Transverse colon (tissue), 4 donors: ENCODE data around the gene BANP. TPM values are rescaled to one million over a fixed set of nuclear protein-coding genes. Genes with fewer than 3 reads are reported as not detected.
"Not testable (repeated sequence)": the region's sequence is repeated elsewhere in the genome, so short reads cannot be mapped to it uniquely, and the experiment has no call there.

Experiments used
- DNase-seq: peaks from one replicate; pipeline ENCODE4 v3.0.0-alpha.2; 2019
- H3K27ac ChIP-seq, 4 donors: fragments of 200-600 bp; sonication (generic); 2 replicates each; pipeline ENCODE4 v1.5.1; 2016 to 2018; ENCODE audit warnings: inconsistent platforms in 4 of 4
- H3K27me3 ChIP-seq: fragments of 200-600 bp; sonication (generic); 2 replicates; pipeline ENCODE4 v1.5.1; 2017; ENCODE audit warnings: inconsistent platforms
- H3K36me3 ChIP-seq, 4 donors: fragments of 200-600 bp; sonication (generic); 2 replicates each; pipeline ENCODE4 v1.5.1; 2017 to 2019; ENCODE audit warnings: inconsistent platforms in 4 of 4
- H3K4me1 ChIP-seq, 4 donors: fragments of 200-600 bp; sonication (generic); 2 replicates each; pipeline ENCODE4 v1.5.1; 2017 to 2020; ENCODE audit warnings: inconsistent platforms in 4 of 4
- H3K4me3 ChIP-seq, 4 donors: fragments of 200-600 bp; sonication (generic); 1 replicate in 1 of 4; 2 replicates in 3 of 4; pipeline versions ENCODE4 v1.5.1 to v1.6.1; 2017 to 2019; ENCODE audit warnings: inconsistent platforms in 4 of 4
- H3K9me3 ChIP-seq, 2 donors: fragments of 200-600 bp; sonication (generic); 2 replicates each; pipeline ENCODE4 v1.5.1; 2017 to 2019; ENCODE audit warnings: inconsistent platforms in 2 of 2
- CTCF ChIP-seq, 5 experiments: fragments of 200-600 bp in 3 of 5; fragments of 450-650 bp in 2 of 5; sonication (generic) in 3 of 5; IDR thresholded peaks; 1 replicate in 2 of 5; 2 replicates in 3 of 5; pipeline ENCODE4 v1.5.1; 2016 to 2017; ENCODE audit warnings: antibody characterized with exemption in 5 of 5, inconsistent platforms in 3 of 5, mild to moderate bottlenecking in 2 of 5, moderate library complexity in 1 of 5
- EP300 ChIP-seq: sonication (generic); formaldehyde crosslinking; IDR thresholded peaks from one replicate; pipeline ENCODE4 v1.6.1; 2017; ENCODE audit warnings: antibody characterized with exemption, low read depth
- POLR2A ChIP-seq: fragments of 450-650 bp; IDR thresholded peaks from one replicate; pipeline ENCODE4 v1.6.1; 2016; ENCODE audit warnings: antibody characterized with exemption, mild to moderate bottlenecking, moderate library complexity
- POLR2AphosphoS5 ChIP-seq, 3 donors: sonication (generic); formaldehyde crosslinking; IDR thresholded peaks; one replicate each; pipeline ENCODE4 v1.6.1; 2016; ENCODE audit warnings: antibody characterized with exemption in 3 of 3
- WGBS, 2 donors: methylation state at CpG; one replicate each; pipeline ENCODE4 v1.1.5; 2018; ENCODE audit warnings: low coverage in 1 of 2; 5-methylcytosine and 5-hydroxymethylcytosine counted together
- in situ Hi-C, 4 donors: fragments of 200-750 bp; cut with MboI; loops; one replicate each; pipeline versions ENCODE4 v1.15.0 to v1.15.1; 2017; ENCODE audit warnings: low sequenced_read_pairs in 3 of 4, low pct_ligation_motif_present in 1 of 4, low pct_unique_long_range_greater_than_20kb in 1 of 4
- intact Hi-C: fragments of 100-400 bp; cut with DNase I; formaldehyde crosslinking; loops from one replicate; pipeline ENCODE4 v1.15.1; 2023; ENCODE audit warnings: low total_unique reads
- total RNA-seq, 4 donors: library from RNA; depleted of rRNA; stranded (reverse); fragments of >200 nt; gene quantifications; one replicate each; pipeline ENCODE4 v1.1.0, GENCODE V29; 2016

The BANP gene
- total RNA-seq, 4 donors from 2014 or later: 15.3 to 25.1 (median 18.7) TPM

- intact Hi-C loops: no loop called here
- DNase-seq: no peak
- no peak for TF ChIP-seq POLR2AphosphoS5 (IDR thresholded peaks at IDR 0.05)
- no peak for TF ChIP-seq POLR2A
- TF ChIP-seq EP300: no peak
- no peak for TF ChIP-seq CTCF (IDR thresholded peaks at IDR 0.05)
- H3K36me3 ChIP-seq: no peaks in the 10 kb centered on the region
- H3K4me1 ChIP-seq: no peaks in the 10 kb centered on the region
- H3K27ac ChIP-seq: no peak overlapping the region
- in situ Hi-C loops: no loop called here
- H3K27me3 ChIP-seq: no peaks in the 10 kb centered on the region
- H3K4me3 ChIP-seq: no peak overlapping the region
- H3K9me3 ChIP-seq: no peaks in the 10 kb centered on the region
- 91% methylated on average over 17 of the region's 17 CpGs; no CpG with 5 or more reads in 1 of the 2 donors for WGBS, 2 donors
These were observed 31.4 kb downstream of the BANP start for GRCh38 chr16:87982581-87983041.

GRCh38 chr16:87983072-87983736 is 32.0 kb downstream of the BANP start:
- TF ChIP-seq CTCF (IDR thresholded peaks at IDR 0.05): peak in 4 of 5 experiments; percentile 13 to 28 (median 26)
- H3K4me3 ChIP-seq, in situ Hi-C loops, H3K36me3 ChIP-seq, H3K4me1 ChIP-seq, intact Hi-C loops, H3K9me3 ChIP-seq, H3K27ac ChIP-seq, DNase-seq, H3K27me3 ChIP-seq: not testable (repeated sequence)
- 57 to 80% methylated on average over 1 to 20 of the region's 20 CpGs for WGBS, 2 donors

GRCh38 chr16:87983737-87984097 is 32.5 kb downstream of the BANP start:
- H3K9me3 ChIP-seq, DNase-seq, H3K27ac ChIP-seq, intact Hi-C loops, H3K36me3 ChIP-seq, H3K4me1 ChIP-seq, H3K27me3 ChIP-seq, H3K4me3 ChIP-seq, in situ Hi-C loops: not testable (repeated sequence)
- 68 to 83% methylated on average over 5 to 7 of the region's 7 CpGs for WGBS, 2 donors

GRCh38 chr16:87984180-87984579 is 32.9 kb downstream of the BANP start:
- H3K4me1 ChIP-seq, DNase-seq, intact Hi-C loops, H3K36me3 ChIP-seq, H3K27me3 ChIP-seq, H3K4me3 ChIP-seq, H3K27ac ChIP-seq, in situ Hi-C loops, H3K9me3 ChIP-seq: not testable (repeated sequence)
- WGBS, 2 donors: 76 to 88% methylated on average over 4 to 15 of the region's 15 CpGs

GRCh38 chr16:87984632-87985267 is 33.5 kb downstream of the BANP start:
- DNase-seq: no peak
- Histone ChIP-seq H3K9me3 (no peaks in the 10 kb centered on the region), H3K27ac (no peak overlapping the region), H3K4me1 (no peaks in the 10 kb centered on the region), H3K4me3 (no peak overlapping the region), H3K36me3 (no peaks in the 10 kb centered on the region), H3K27me3 (no peaks in the 10 kb centered on the region)
- WGBS, 2 donors: 98 to 100% methylated on average over 2 to 28 of the region's 28 CpGs
- intact Hi-C loops (no loop called here), in situ Hi-C loops (no loop called here)
- TF ChIP-seq CTCF (IDR thresholded peaks at IDR 0.05): no peak
- no peak for TF ChIP-seq POLR2AphosphoS5 (IDR thresholded peaks at IDR 0.05)
- TF ChIP-seq POLR2A: no peak
- TF ChIP-seq EP300: no peak

GRCh38 chr16:87985493-87985892 is 34.3 kb downstream of the BANP start:
- H3K4me3 ChIP-seq, DNase-seq, H3K27ac ChIP-seq, H3K36me3 ChIP-seq, H3K27me3 ChIP-seq, H3K4me1 ChIP-seq, intact Hi-C loops, in situ Hi-C loops, H3K9me3 ChIP-seq: not testable (repeated sequence)
- 94% methylated on average over 5 of the region's 5 CpGs; no CpG with 5 or more reads in 1 of the 2 donors for WGBS, 2 donors

GRCh38 chr16:87986361-87986849 is 35.2 kb downstream of the BANP start:
- H3K9me3 ChIP-seq, H3K4me1 ChIP-seq, H3K4me3 ChIP-seq, H3K36me3 ChIP-seq, H3K27ac ChIP-seq, DNase-seq, intact Hi-C loops, H3K27me3 ChIP-seq, in situ Hi-C loops: not testable (repeated sequence)
- 86% methylated on average over 5 of the region's 5 CpGs; no CpG with 5 or more reads in 1 of the 2 donors for WGBS, 2 donors
